ENCODE data around the gene TMC8.
A peak's percentile ranks its signal among the peaks of the same experiment; 100 is the strongest.

Gene TMC8

DNA sequence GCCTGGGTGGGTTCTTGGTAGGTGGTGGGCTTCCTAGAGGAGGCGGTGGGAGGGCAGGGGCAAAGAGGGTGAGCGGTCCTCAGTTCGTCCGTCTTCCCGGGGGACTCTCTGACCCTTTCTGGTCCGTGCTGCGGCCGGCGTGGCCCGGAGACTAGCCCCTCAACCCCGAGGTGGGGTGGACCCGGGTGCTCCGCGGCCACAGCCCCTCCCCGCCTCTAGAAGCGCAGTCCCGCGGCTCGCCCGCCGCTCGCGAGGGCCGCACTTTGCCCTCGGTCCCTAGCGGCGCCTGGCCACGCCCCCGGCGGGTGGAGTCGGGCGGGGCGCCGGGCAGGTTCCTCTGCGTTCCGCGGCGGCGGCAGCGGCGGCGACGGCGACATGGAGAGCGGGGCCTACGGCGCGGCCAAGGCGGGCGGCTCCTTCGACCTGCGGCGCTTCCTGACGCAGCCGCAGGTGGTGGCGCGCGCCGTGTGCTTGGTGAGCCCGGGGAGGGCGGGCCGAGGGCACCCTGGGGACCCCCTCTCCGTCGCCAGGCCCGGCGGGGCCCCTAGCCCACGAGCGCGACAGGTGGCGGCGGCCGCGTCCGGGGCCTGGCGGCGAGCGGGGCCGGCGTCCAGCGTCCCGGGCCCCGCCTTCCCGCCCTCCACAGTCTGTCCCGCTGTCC, 37.8 kb downstream of the TMC8 start, which contains the start of gene SYNGR2 (continued):
- TF ChIP-seq, protein P1, sequence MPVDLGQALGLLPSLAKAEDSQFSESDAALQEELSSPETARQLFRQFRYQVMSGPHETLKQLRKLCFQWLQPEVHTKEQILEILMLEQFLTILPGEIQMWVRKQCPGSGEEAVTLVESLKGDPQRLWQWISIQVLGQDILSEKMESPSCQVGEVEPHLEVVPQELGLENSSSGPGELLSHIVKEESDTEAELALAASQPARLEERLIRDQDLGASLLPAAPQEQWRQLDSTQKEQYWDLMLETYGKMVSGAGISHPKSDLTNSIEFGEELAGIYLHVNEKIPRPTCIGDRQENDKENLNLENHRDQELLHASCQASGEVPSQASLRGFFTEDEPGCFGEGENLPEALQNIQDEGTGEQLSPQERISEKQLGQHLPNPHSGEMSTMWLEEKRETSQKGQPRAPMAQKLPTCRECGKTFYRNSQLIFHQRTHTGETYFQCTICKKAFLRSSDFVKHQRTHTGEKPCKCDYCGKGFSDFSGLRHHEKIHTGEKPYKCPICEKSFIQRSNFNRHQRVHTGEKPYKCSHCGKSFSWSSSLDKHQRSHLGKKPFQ (tag by site-specific recombination; IDR thresholded peaks at IDR 0.05): no peak
- TF ChIP-seq ZNF473 (tag by site-specific recombination; IDR thresholded peaks at IDR 0.05) (no peak), ZNF596 (tag by site-specific recombination; IDR thresholded peaks at IDR 0.05) (0 out of 2 replicates have a peak, but pooled peaks have one; percentile 54), YY1 (tag by site-specific recombination; IDR thresholded peaks at IDR 0.05) (peak; percentile 25; the same call in 1 of the 2 replicates), ZBTB8A (tag by site-specific recombination; IDR thresholded peaks at IDR 0.05) (no peak), ZNF558 (tag by site-specific recombination; IDR thresholded peaks at IDR 0.05) (no peak), ZBTB1 (tag by site-specific recombination; IDR thresholded peaks at IDR 0.05) (no peak), ZNF112 (tag by site-specific recombination; IDR thresholded peaks at IDR 0.05) (no peak), MYNN (tag by site-specific recombination; IDR thresholded peaks at IDR 0.05; ENCODE audit: borderline replicate concordance) (no peak), ZSCAN23 (tag by site-specific recombination; IDR thresholded peaks at IDR 0.05) (no peak), RBAK (tag by site-specific recombination; IDR thresholded peaks at IDR 0.05) (no peak), ZNF48 (tag by site-specific recombination; IDR thresholded peaks at IDR 0.05) (no peak), KLF9 (tag by site-specific recombination; IDR thresholded peaks at IDR 0.05; ENCODE audit: low read depth) (peak; percentile 48; the same call in 1 of the 2 replicates), ZNF140 (tag by site-specific recombination; IDR thresholded peaks at IDR 0.05) (no peak), ZFHX2 (tag by site-specific recombination; conservative IDR thresholded peaks at IDR 0.05) (peak; percentile 30), ZXDB (tag by site-specific recombination; IDR thresholded peaks at IDR 0.05) (no peak), ZNF626 (tag by site-specific recombination; IDR thresholded peaks at IDR 0.05) (no peak), HOXD13 (CRISPR knock-in tag; IDR thresholded peaks at IDR 0.05; ENCODE audit: borderline replicate concordance) (no peak), ZNF624 (tag by site-specific recombination; IDR thresholded peaks at IDR 0.05) (no peak), ZNF555 (tag by site-specific recombination; conservative IDR thresholded peaks at IDR 0.05) (no peak)
- TF ChIP-seq, protein P2, sequence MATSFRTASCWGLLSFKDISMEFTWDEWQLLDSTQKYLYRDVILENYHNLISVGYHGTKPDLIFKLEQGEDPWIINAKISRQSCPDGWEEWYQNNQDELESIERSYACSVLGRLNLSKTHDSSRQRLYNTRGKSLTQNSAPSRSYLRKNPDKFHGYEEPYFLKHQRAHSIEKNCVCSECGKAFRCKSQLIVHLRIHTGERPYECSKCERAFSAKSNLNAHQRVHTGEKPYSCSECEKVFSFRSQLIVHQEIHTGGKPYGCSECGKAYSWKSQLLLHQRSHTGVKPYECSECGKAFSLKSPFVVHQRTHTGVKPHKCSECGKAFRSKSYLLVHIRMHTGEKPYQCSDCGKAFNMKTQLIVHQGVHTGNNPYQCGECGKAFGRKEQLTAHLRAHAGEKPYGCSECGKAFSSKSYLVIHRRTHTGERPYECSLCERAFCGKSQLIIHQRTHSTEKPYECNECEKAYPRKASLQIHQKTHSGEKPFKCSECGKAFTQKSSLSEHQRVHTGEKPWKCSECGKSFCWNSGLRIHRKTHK (tag by site-specific recombination; IDR thresholded peaks at IDR 0.05): no peak
- TF ChIP-seq, protein P3, sequence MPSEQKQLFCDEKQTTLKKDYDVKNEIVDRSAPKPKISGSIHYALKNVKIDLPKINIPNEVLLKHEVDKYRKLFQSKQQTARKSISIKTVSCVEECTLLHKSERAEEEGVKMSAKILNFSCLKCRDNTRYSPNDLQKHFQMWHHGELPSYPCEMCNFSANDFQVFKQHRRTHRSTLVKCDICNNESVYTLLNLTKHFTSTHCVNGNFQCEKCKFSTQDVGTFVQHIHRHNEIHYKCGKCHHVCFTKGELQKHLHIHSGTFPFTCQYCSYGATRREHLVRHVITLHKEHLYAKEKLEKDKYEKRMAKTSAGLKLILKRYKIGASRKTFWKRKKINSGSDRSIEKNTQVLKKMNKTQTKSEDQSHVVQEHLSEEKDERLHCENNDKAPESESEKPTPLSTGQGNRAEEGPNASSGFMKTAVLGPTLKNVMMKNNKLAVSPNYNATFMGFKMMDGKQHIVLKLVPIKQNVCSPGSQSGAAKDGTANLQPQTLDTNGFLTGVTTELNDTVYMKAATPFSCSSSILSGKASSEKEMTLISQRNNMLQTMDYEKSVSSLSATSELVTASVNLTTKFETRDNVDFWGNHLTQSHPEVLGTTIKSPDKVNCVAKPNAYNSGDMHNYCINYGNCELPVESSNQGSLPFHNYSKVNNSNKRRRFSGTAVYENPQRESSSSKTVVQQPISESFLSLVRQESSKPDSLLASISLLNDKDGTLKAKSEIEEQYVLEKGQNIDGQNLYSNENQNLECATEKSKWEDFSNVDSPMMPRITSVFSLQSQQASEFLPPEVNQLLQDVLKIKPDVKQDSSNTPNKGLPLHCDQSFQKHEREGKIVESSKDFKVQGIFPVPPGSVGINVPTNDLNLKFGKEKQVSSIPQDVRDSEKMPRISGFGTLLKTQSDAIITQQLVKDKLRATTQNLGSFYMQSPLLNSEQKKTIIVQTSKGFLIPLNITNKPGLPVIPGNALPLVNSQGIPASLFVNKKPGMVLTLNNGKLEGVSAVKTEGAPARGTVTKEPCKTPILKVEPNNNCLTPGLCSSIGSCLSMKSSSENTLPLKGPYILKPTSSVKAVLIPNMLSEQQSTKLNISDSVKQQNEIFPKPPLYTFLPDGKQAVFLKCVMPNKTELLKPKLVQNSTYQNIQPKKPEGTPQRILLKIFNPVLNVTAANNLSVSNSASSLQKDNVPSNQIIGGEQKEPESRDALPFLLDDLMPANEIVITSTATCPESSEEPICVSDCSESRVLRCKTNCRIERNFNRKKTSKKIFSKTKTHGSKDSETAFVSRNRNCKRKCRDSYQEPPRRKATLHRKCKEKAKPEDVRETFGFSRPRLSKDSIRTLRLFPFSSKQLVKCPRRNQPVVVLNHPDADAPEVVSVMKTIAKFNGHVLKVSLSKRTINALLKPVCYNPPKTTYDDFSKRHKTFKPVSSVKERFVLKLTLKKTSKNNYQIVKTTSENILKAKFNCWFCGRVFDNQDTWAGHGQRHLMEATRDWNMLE (tag by site-specific recombination; conservative IDR thresholded peaks at IDR 0.05; ENCODE audit: low read depth): no peak
- TF ChIP-seq, protein P4, sequence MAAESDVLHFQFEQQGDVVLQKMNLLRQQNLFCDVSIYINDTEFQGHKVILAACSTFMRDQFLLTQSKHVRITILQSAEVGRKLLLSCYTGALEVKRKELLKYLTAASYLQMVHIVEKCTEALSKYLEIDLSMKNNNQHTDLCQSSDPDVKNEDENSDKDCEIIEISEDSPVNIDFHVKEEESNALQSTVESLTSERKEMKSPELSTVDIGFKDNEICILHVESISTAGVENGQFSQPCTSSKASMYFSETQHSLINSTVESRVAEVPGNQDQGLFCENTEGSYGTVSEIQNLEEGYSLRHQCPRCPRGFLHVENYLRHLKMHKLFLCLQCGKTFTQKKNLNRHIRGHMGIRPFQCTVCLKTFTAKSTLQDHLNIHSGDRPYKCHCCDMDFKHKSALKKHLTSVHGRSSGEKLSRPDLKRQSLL (tag by site-specific recombination; IDR thresholded peaks at IDR 0.05): 0 out of 2 replicates have a peak, but pooled peaks have one; percentile 43
- TF ChIP-seq, protein P5, sequence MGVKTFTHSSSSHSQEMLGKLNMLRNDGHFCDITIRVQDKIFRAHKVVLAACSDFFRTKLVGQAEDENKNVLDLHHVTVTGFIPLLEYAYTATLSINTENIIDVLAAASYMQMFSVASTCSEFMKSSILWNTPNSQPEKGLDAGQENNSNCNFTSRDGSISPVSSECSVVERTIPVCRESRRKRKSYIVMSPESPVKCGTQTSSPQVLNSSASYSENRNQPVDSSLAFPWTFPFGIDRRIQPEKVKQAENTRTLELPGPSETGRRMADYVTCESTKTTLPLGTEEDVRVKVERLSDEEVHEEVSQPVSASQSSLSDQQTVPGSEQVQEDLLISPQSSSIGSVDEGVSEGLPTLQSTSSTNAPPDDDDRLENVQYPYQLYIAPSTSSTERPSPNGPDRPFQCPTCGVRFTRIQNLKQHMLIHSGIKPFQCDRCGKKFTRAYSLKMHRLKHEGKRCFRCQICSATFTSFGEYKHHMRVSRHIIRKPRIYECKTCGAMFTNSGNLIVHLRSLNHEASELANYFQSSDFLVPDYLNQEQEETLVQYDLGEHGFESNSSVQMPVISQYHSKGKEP (tag by site-specific recombination; IDR thresholded peaks at IDR 0.05): peak; percentile 47; the same call in 1 of the 2 replicates
- TF ChIP-seq, protein P6, sequence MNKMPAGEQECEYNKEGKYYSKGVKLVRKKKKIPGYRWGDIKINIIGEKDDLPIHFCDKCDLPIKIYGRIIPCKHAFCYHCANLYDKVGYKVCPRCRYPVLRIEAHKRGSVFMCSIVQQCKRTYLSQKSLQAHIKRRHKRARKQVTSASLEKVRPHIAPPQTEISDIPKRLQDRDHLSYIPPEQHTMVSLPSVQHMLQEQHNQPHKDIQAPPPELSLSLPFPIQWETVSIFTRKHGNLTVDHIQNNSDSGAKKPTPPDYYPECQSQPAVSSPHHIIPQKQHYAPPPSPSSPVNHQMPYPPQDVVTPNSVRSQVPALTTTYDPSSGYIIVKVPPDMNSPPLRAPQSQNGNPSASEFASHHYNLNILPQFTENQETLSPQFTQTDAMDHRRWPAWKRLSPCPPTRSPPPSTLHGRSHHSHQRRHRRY (tag by site-specific recombination; IDR thresholded peaks at IDR 0.05): no peak
- TF ChIP-seq, protein P7, sequence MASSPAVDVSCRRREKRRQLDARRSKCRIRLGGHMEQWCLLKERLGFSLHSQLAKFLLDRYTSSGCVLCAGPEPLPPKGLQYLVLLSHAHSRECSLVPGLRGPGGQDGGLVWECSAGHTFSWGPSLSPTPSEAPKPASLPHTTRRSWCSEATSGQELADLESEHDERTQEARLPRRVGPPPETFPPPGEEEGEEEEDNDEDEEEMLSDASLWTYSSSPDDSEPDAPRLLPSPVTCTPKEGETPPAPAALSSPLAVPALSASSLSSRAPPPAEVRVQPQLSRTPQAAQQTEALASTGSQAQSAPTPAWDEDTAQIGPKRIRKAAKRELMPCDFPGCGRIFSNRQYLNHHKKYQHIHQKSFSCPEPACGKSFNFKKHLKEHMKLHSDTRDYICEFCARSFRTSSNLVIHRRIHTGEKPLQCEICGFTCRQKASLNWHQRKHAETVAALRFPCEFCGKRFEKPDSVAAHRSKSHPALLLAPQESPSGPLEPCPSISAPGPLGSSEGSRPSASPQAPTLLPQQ (tag by site-specific recombination; IDR thresholded peaks at IDR 0.05): no peak; the same call in none of the 2 replicates
